CD4-positive, alpha-beta T cell treated with Interleukin-17A for 1 hour (primary cell): Measurements from ENCODE around the gene SYCP2L.
"Not testable (repeated sequence)": the region's sequence is repeated elsewhere in the genome, so short reads cannot be mapped to it uniquely, and the experiment has no call there.

ENCODE experiments used
- DNase-seq: peaks from one replicate; pipeline ENCODE4 v3.0.0-alpha.2; 2020

Gene SYCP2L

GRCh38 chr6:10882253-10882630 is 4.6 kb upstream of the SYCP2L start:
- DNase-seq: not testable (repeated sequence)

- no peak for DNase-seq
Measured at GRCh38 chr6:10882657-10883171, 4.1 kb upstream of the SYCP2L start.

GRCh38 chr6:10883312-10884244 is 3.3 kb upstream of the SYCP2L start:
- DNase-seq: no peak

- DNase-seq: no peak
Measured at GRCh38 chr6:10884245-10884972, 2.4 kb upstream of the SYCP2L start.

GRCh38 chr6:10886365-10886690 is 524 bp upstream of the SYCP2L start:
- DNase-seq: not testable (repeated sequence)

- no peak for DNase-seq
Measured at GRCh38 chr6:10890151-10890550, 3.3 kb downstream of the SYCP2L start.

- no peak for DNase-seq
Measured at GRCh38 chr6:10891960-10892359, 5.1 kb downstream of the SYCP2L start.

- no peak for DNase-seq
Measured at GRCh38 chr6:10894958-10895357, 8.1 kb downstream of the SYCP2L start.

GRCh38 chr6:10896691-10897090 is 9.8 kb downstream of the SYCP2L start:
- no peak for DNase-seq

GRCh38 chr6:10901770-10902169 is 14.9 kb downstream of the SYCP2L start:
- peak; percentile 10 for DNase-seq

GRCh38 chr6:10904015-10904414 is 17.2 kb downstream of the SYCP2L start:
- DNase-seq: no peak

GRCh38 chr6:10908228-10908627 is 21.4 kb downstream of the SYCP2L start:
- DNase-seq: no peak

GRCh38 chr6:10919520-10919919 is 32.7 kb downstream of the SYCP2L start:
- DNase-seq: not testable (repeated sequence)

GRCh38 chr6:10933126-10933525 is 46.3 kb downstream of the SYCP2L start:
- no peak for DNase-seq

- no peak for DNase-seq
Measured at GRCh38 chr6:10939840-10940239, 53.0 kb downstream of the SYCP2L start.

GRCh38 chr6:10945845-10946244 is 59.0 kb downstream of the SYCP2L start:
- DNase-seq: no peak

GRCh38 chr6:10947966-10948365 is 61.1 kb downstream of the SYCP2L start:
- DNase-seq: no peak

- DNase-seq: no peak
Measured at GRCh38 chr6:10949579-10950490, 63.0 kb downstream of the SYCP2L start.

GRCh38 chr6:10951675-10952282 is 64.9 kb downstream of the SYCP2L start:
- DNase-seq: no peak

GRCh38 chr6:10954590-10955010 is 67.7 kb downstream of the SYCP2L start:
- peak; percentile 45 for DNase-seq

- no peak for DNase-seq
Measured at GRCh38 chr6:10956776-10957175, 69.9 kb downstream of the SYCP2L start.

GRCh38 chr6:10957414-10957886 is 70.6 kb downstream of the SYCP2L start:
- DNase-seq: no peak
